GM19372 (cell line): ENCODE data around the gene ATPAF2.
"Not testable (repeated sequence)": the region's sequence is repeated elsewhere in the genome, so short reads cannot be mapped to it uniquely, and the experiment has no call there.

Source experiments
- ATAC-seq: cut with Tn5 transposase; IDR thresholded peaks from one replicate; pipeline ENCODE4 v1.9.1; 2021; ENCODE audit warnings: mild to moderate bottlenecking, low read depth, moderate library complexity; ENCODE audit not compliant: unreplicated experiment

The ATPAF2 gene

GRCh38 chr17:18014006-18014405, 25.0 kb downstream of the ATPAF2 start:
- no peak for ATAC-seq

- ATAC-seq, result no peak
Observed at GRCh38 chr17:18011286-18011685, 27.7 kb downstream of the ATPAF2 start.

GRCh38 chr17:18009609-18010420, 29.2 kb downstream of the ATPAF2 start:
- no peak for ATAC-seq

GRCh38 chr17:18008496-18009268, 30.3 kb downstream of the ATPAF2 start:
- no peak for ATAC-seq

GRCh38 chr17:18006495-18007239, 32.3 kb downstream of the ATPAF2 start:
- ATAC-seq, result no peak

GRCh38 chr17:18005496-18005895, 33.5 kb downstream of the ATPAF2 start:
- no peak for ATAC-seq

GRCh38 chr17:18004884-18005305, 34.1 kb downstream of the ATPAF2 start:
- no peak for ATAC-seq

GRCh38 chr17:18004345-18004744, 34.6 kb downstream of the ATPAF2 start:
- ATAC-seq, result no peak

- no peak for ATAC-seq
Observed at GRCh38 chr17:18002171-18002570, 36.8 kb downstream of the ATPAF2 start.

GRCh38 chr17:18000030-18000408, 38.9 kb downstream of the ATPAF2 start:
- no peak for ATAC-seq

GRCh38 chr17:17999364-18000029, 39.5 kb downstream of the ATPAF2 start:
- no peak for ATAC-seq

GRCh38 chr17:17998934-17999333, 40.0 kb downstream of the ATPAF2 start:
- no peak for ATAC-seq

- ATAC-seq, result not testable (repeated sequence)
Observed at GRCh38 chr17:17995887-17996286, 43.1 kb downstream of the ATPAF2 start.

- no peak for ATAC-seq
Observed at GRCh38 chr17:17994271-17995069, 44.5 kb downstream of the ATPAF2 start.

GRCh38 chr17:17993852-17994251, 45.1 kb downstream of the ATPAF2 start:
- ATAC-seq, result no peak

- ATAC-seq, result no peak
Observed at GRCh38 chr17:17993366-17993765, 45.6 kb downstream of the ATPAF2 start.

GRCh38 chr17:17990282-17990681, 48.7 kb downstream of the ATPAF2 start:
- no peak for ATAC-seq

- ATAC-seq, result no peak
Observed at GRCh38 chr17:17989618-17990017, 49.4 kb downstream of the ATPAF2 start.

GRCh38 chr17:17989081-17989480, 49.9 kb downstream of the ATPAF2 start:
- ATAC-seq, result no peak
